AG10803 (cell line): Measurements from ENCODE around the gene KIAA0753.

Source experiments
- DNase-seq: peaks from one replicate; pipeline ENCODE4 v3.0.0; 2010; ENCODE audit warnings: low read depth
- H3K4me3 ChIP-seq: 2 replicates; pipeline ENCODE4 v1.5.1; 2011; ENCODE audit warnings: mild to moderate bottlenecking, low read length, control low read depth
- CTCF ChIP-seq: conservative IDR thresholded peaks from 2 replicates; pipeline ENCODE4 v1.5.1; 2011; ENCODE audit warnings: mild to moderate bottlenecking, low read length, control low read depth, inconsistent platforms

Gene KIAA0753

GRCh38 chr17:6610011-6610410 lies 30.5 kb downstream of the KIAA0753 start:
- DNase-seq: no peak
- no peak overlapping the region for H3K4me3 ChIP-seq
- no peak for TF ChIP-seq CTCF

- no peak for DNase-seq
- H3K4me3 ChIP-seq: no peak overlapping the region
- TF ChIP-seq CTCF: no peak
Observed at GRCh38 chr17:6608321-6608720, 32.2 kb downstream of the KIAA0753 start.

GRCh38 chr17:6605142-6605541 lies 35.4 kb downstream of the KIAA0753 start:
- no peak for TF ChIP-seq CTCF
- no peak overlapping the region for H3K4me3 ChIP-seq
- DNase-seq: no peak

GRCh38 chr17:6603744-6604325 lies 36.7 kb downstream of the KIAA0753 start:
- H3K4me3 ChIP-seq: no peak overlapping the region
- DNase-seq: no peak
- no peak for TF ChIP-seq CTCF

- H3K4me3 ChIP-seq: no peak overlapping the region
- TF ChIP-seq CTCF: no peak
- DNase-seq: no peak
Observed at GRCh38 chr17:6602141-6602540, 38.4 kb downstream of the KIAA0753 start.

- no peak overlapping the region for H3K4me3 ChIP-seq
- no peak for DNase-seq
- TF ChIP-seq CTCF: no peak
Observed at GRCh38 chr17:6599364-6599763, 41.1 kb downstream of the KIAA0753 start.

- H3K4me3 ChIP-seq: no peak overlapping the region
- no peak for DNase-seq
- TF ChIP-seq CTCF: no peak
Observed at GRCh38 chr17:6597727-6598126, 42.8 kb downstream of the KIAA0753 start.
